Measurements from ENCODE around the gene HSD17B2.

- TF ChIP-seq RFX5 (IDR thresholded peaks at IDR 0.05; ENCODE audit: low read length) (no peak), CTCF (IDR thresholded peaks at IDR 0.05) (no peak), TAF1 (IDR thresholded peaks at IDR 0.05; ENCODE audit: borderline replicate concordance, low read depth, low read length) (no peak), EP300 (IDR thresholded peaks at IDR 0.05; ENCODE audit: borderline replicate concordance in 1 of 2, low read depth in 1 of 2, low read length in 1 of 2) (no peak), YY1 (IDR thresholded peaks at IDR 0.05; ENCODE audit: low read depth) (no peak), POLR2AphosphoS5 (IDR thresholded peaks at IDR 0.05; ENCODE audit: low read depth, low read length) (no peak), SIN3A (IDR thresholded peaks at IDR 0.05; ENCODE audit: borderline replicate concordance, low read depth, low read length) (no peak), JUND (IDR thresholded peaks at IDR 0.05) (no peak)
These were observed 5.2 kb downstream of the HSD17B2 start for GRCh38 chr16:82040296-82040695.

Data from SK-N-SH (cell line).